Vagina (tissue), 2 donors: ENCODE data around the gene CAMTA2.

Source experiments
- CTCF ChIP-seq, 3 experiments: fragments of 450-650 bp in 2 of 3; fragments of 200-600 bp in 1 of 3; sonication (generic) in 1 of 3; IDR thresholded peaks; one replicate each; pipeline ENCODE4 v1.5.1; 2017 to 2019; ENCODE audit warnings: antibody characterized with exemption in 3 of 3, mild to moderate bottlenecking in 2 of 3, moderate library complexity in 2 of 3
- POLR2A ChIP-seq, 2 donors: fragments of 450-650 bp; IDR thresholded peaks; one replicate each; pipeline ENCODE4 v1.6.1; 2017; ENCODE audit warnings: antibody characterized with exemption in 2 of 2, mild to moderate bottlenecking in 2 of 2, moderate library complexity in 2 of 2
- POLR2AphosphoS5 ChIP-seq, 2 donors: sonication (generic); formaldehyde crosslinking; IDR thresholded peaks; one replicate each; pipeline ENCODE4 v1.9.0; 2017; ENCODE audit warnings: antibody characterized with exemption in 2 of 2, mild to moderate bottlenecking in 2 of 2, low read depth in 1 of 2; ENCODE audit not compliant: insufficient read depth in 1 of 2

GRCh38 chr17:4965311-4965986 is 22.0 kb downstream of the CAMTA2 start:
- no peak for TF ChIP-seq CTCF (IDR thresholded peaks at IDR 0.05)
- no peak for TF ChIP-seq POLR2A (IDR thresholded peaks at IDR 0.05)
- no peak for TF ChIP-seq POLR2AphosphoS5 (IDR thresholded peaks at IDR 0.05; ENCODE audit: insufficient read depth in 1 of 2, low read depth in 1 of 2)
